GM19372 (cell line): ENCODE results near the gene ZBTB21.

Experiments
- ATAC-seq: cut with Tn5 transposase; IDR thresholded peaks from one replicate; pipeline ENCODE4 v1.9.1; 2021; ENCODE audit warnings: mild to moderate bottlenecking, low read depth, moderate library complexity; ENCODE audit not compliant: unreplicated experiment

ZBTB21 gene

GRCh38 chr21:42022091-42022430 is 11.9 kb upstream of the ZBTB21 start:
- ATAC-seq, result no peak

GRCh38 chr21:42021371-42022090 is 11.4 kb upstream of the ZBTB21 start:
- no peak for ATAC-seq

- no peak for ATAC-seq
Observed at GRCh38 chr21:42019706-42020105, 9.5 kb upstream of the ZBTB21 start.

GRCh38 chr21:42019101-42019605 is 9.0 kb upstream of the ZBTB21 start:
- ATAC-seq, result no peak

GRCh38 chr21:42017022-42017421 is 6.9 kb upstream of the ZBTB21 start:
- no peak for ATAC-seq

GRCh38 chr21:42016364-42016985 is 6.3 kb upstream of the ZBTB21 start:
- ATAC-seq, result no peak

- ATAC-seq, result no peak
Observed at GRCh38 chr21:42013931-42014330, 3.8 kb upstream of the ZBTB21 start.

GRCh38 chr21:42013376-42013775 is 3.2 kb upstream of the ZBTB21 start:
- no peak for ATAC-seq

- ATAC-seq, result no peak
Observed at GRCh38 chr21:42012763-42013329, 2.7 kb upstream of the ZBTB21 start.

GRCh38 chr21:42012344-42012743 is 2.2 kb upstream of the ZBTB21 start:
- no peak for ATAC-seq

- peak; percentile 20 for ATAC-seq
Observed at GRCh38 chr21:42010507-42011495, 641 bp upstream of the ZBTB21 start.

- ATAC-seq, result peak; percentile 10
Observed at GRCh38 chr21:42009018-42009830, 936 bp downstream of the ZBTB21 start.

- no peak for ATAC-seq
Observed at GRCh38 chr21:42007356-42007940, 2.7 kb downstream of the ZBTB21 start.

GRCh38 chr21:42006765-42007164 is 3.4 kb downstream of the ZBTB21 start:
- no peak for ATAC-seq

- ATAC-seq, result no peak
Observed at GRCh38 chr21:42004406-42005199, 5.6 kb downstream of the ZBTB21 start.

GRCh38 chr21:42003051-42003461 is 7.1 kb downstream of the ZBTB21 start:
- ATAC-seq, result no peak

GRCh38 chr21:42002421-42002958 is 7.7 kb downstream of the ZBTB21 start:
- peak; percentile 76 for ATAC-seq

- ATAC-seq, result no peak
Observed at GRCh38 chr21:42001781-42002180, 8.4 kb downstream of the ZBTB21 start.
